Activated B cell treated with CpG ODN at 0.5 μM for 24 hours (primary cell): ENCODE data around the gene SLC23A3. TPM values are rescaled to one million over a fixed set of nuclear protein-coding genes. Genes with fewer than 3 reads are reported as not detected.

Experiments
- ATAC-seq: fragments of 200-7000 bp; cut with Tn5 transposase; one replicate; pipeline ENCODE4 v1.10.0; 2021; ENCODE audit warnings: low read depth, mild to moderate bottlenecking, moderate library complexity
- CTCF ChIA-PET: fragments of 350-600 bp; sonication (Branson Sonifier 250); formaldehyde crosslinking; loops from one replicate; lab custom pipeline; 2021; ENCODE audit warnings: antibody characterized with exemption; lab: Charles Lee
- POLR2A ChIA-PET: fragments of 350-600 bp; sonication (Branson Sonifier 250); formaldehyde crosslinking; loops from one replicate; lab custom pipeline; 2021; ENCODE audit warnings: antibody characterized with exemption; lab: Charles Lee
- DNase-seq: peaks from one replicate; pipeline ENCODE4 v3.0.0; 2022
- H3K27ac Mint-ChIP-seq: one replicate; pipeline ENCODE4 v1.8.0; 2020; ENCODE audit warnings: mixed read lengths
- H3K27me3 Mint-ChIP-seq: one replicate; pipeline ENCODE4 v1.8.0; 2021; ENCODE audit warnings: mixed read lengths
- H3K36me3 Mint-ChIP-seq: one replicate; pipeline ENCODE4 v1.8.0; 2021; ENCODE audit warnings: low read depth, mixed read lengths
- H3K4me1 Mint-ChIP-seq: one replicate; pipeline ENCODE4 v1.8.0; 2021; ENCODE audit warnings: mixed read lengths
- H3K4me3 Mint-ChIP-seq: one replicate; pipeline ENCODE4 v1.8.0; 2020; ENCODE audit warnings: mild to moderate bottlenecking, mixed read lengths
- H3K9me3 Mint-ChIP-seq: one replicate; pipeline ENCODE4 v1.8.0; 2020; ENCODE audit warnings: mixed read lengths
- intact Hi-C: fragments of 100-400 bp; cut with micrococcal nuclease; formaldehyde crosslinking; loops from one replicate; pipeline ENCODE4 v1.15.1; 2024
- total RNA-seq: library from RNA; stranded (reverse); gene quantifications from 2 replicates; pipeline ENCODE4 v1.2.3, GENCODE V29; 2022
- TF ChIP-seq, protein P1 (sequence below): fragments of 200-600 bp; IDR thresholded peaks from one replicate; pipeline ENCODE4 v1.8.0; 2022; ENCODE audit warnings: antibody characterized with exemption, mild to moderate bottlenecking

The SLC23A3 gene
- total RNA-seq, 1 donor from 2014 or later = 4.9 TPM

DNA sequence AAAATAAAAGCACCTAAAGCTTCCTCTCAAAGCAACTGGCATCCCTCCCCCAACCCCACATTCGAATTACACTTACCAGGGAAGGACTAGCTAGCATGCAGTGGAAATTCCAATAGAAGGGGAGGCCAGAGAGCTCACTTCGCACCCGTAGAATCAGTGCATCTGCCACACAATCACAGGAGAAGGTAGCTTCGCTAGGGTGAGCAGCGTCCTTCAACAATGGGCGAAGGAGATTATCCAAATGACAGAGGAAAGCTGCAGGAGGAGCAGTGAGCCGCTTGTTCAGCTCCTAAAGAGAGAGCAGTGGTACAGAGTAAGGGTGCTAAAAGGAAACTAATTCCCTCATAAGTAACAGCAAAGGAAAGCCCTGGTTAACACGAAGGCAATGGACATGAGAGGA lies 12.4 kb downstream of the SLC23A3 start:
- no peak overlapping the region for H3K4me3 Mint-ChIP-seq
- H3K36me3 Mint-ChIP-seq = peaks cover 34% of the 10 kb centered on the region
- H3K4me1 Mint-ChIP-seq = peaks cover 16% of the 10 kb centered on the region
- intact Hi-C loops = no loop called here
- ChIA-PET CTCF (interaction anchor here (1.6 to 8.3 kb wide), 7 partner anchors 14 to 259 kb away, joined by 4 to 53 read pairs (median 40); partner anchors contain the start of gene IHH), POLR2A (interaction anchor here (0.6 kb wide), 1 partner anchor 49 kb away, joined by 3 read pairs; the partner anchor contains the start of gene ZFAND2B)
- no peaks in the 10 kb centered on the region for H3K9me3 Mint-ChIP-seq
- no peaks in the 10 kb centered on the region for H3K27me3 Mint-ChIP-seq
- DNase-seq (no peak), ATAC-seq (no peak)
- TF ChIP-seq, protein P1, sequence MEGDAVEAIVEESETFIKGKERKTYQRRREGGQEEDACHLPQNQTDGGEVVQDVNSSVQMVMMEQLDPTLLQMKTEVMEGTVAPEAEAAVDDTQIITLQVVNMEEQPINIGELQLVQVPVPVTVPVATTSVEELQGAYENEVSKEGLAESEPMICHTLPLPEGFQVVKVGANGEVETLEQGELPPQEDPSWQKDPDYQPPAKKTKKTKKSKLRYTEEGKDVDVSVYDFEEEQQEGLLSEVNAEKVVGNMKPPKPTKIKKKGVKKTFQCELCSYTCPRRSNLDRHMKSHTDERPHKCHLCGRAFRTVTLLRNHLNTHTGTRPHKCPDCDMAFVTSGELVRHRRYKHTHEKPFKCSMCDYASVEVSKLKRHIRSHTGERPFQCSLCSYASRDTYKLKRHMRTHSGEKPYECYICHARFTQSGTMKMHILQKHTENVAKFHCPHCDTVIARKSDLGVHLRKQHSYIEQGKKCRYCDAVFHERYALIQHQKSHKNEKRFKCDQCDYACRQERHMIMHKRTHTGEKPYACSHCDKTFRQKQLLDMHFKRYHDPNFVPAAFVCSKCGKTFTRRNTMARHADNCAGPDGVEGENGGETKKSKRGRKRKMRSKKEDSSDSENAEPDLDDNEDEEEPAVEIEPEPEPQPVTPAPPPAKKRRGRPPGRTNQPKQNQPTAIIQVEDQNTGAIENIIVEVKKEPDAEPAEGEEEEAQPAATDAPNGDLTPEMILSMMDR = no peak
- H3K27ac Mint-ChIP-seq = no peak overlapping the region

DNA sequence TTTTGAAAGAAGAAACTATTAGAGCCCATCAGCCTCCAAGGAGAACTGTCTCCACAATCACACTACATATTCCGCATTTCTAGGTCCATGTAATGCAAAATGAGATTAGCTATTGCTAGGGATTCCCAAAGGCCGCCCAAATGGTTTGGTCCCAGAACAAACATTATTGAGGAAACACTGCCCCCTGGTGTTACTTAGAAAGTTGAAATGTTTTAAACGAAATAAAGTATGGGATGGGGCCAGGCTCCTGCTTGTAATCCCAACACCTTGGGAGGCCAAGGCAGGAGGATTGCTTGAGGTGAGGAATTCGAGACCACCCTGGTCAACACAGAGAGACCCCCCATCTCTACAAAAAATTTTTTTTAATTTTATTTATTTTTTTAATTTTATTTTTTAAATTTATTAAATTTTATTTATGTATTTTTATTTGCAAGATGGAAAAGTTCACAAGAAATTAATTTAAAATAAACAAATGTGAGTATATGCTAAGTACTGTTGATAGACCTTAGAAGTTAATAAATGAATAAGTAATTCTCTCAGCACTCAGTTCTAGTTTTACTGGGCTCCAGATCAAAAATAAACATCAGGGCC lies 14.7 kb downstream of the SLC23A3 start:
- no peak overlapping the region for H3K4me3 Mint-ChIP-seq
- no peak for DNase-seq
- H3K27me3 Mint-ChIP-seq = no peaks in the 10 kb centered on the region
- H3K9me3 Mint-ChIP-seq = no peaks in the 10 kb centered on the region
- ATAC-seq = peak; percentile 27
- no peak overlapping the region for H3K27ac Mint-ChIP-seq
- H3K4me1 Mint-ChIP-seq = peaks cover 7% of the 10 kb centered on the region
- ChIA-PET CTCF (interaction anchor here (0.6 to 8.3 kb wide), 14 partner anchors 9 to 237 kb away, joined by 3 to 53 read pairs (median 4); partner anchors contain the start of gene IHH), POLR2A (interaction anchor here (0.7 to 1.1 kb wide), 2 partner anchors 21 to 97 kb away, joined by 3 to 5 read pairs; partner anchors contain the start of gene CNPPD1)
- TF ChIP-seq, protein P1 = peak; percentile 77
- intact Hi-C loops = loop anchor here (1.0 kb wide), 4 partner anchors 97 to 302 kb away; no protein-coding TSS in a partner anchor
- H3K36me3 Mint-ChIP-seq = peaks cover 47% of the 10 kb centered on the region

DNA sequence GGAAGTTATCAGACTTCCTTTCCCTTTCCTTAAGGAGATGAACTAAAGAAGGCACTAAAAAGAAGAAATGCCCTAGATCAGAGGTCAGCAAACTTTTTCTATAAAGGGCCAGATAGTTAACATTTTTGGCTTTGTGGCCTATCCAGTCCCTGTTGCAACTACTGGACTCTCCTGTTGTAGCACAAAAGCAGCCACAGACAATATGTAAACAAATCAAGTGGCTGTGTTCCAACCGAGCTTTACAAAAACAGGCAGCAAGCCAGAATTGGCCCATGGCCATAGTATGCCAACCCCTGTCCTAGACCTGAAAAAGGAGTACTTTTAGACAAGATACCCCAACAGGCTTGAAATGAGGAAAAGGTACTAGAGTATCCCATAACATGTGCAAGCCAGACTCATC lies 20.2 kb downstream of the SLC23A3 start:
- Mint-ChIP-seq H3K4me3 (no peak overlapping the region), H3K27me3 (no peaks in the 10 kb centered on the region), H3K4me1 (no peaks in the 10 kb centered on the region), H3K9me3 (no peaks in the 10 kb centered on the region), H3K36me3 (peaks cover 65% of the 10 kb centered on the region), H3K27ac (no peak overlapping the region)
- POLR2A ChIA-PET = no interaction called here
- DNase-seq (no peak), ATAC-seq (no peak)
- TF ChIP-seq, protein P1 = no peak
- CTCF ChIA-PET = no interaction called here
- intact Hi-C loops = no loop called here

- Mint-ChIP-seq H3K9me3 (no peaks in the 10 kb centered on the region), H3K27me3 (no peaks in the 10 kb centered on the region), H3K36me3 (peaks cover 78% of the 10 kb centered on the region), H3K4me3 (no peak overlapping the region), H3K4me1 (no peaks in the 10 kb centered on the region), H3K27ac (no peak overlapping the region)
- intact Hi-C loops = no loop called here
- ChIA-PET POLR2A (no interaction called here), CTCF (interaction anchor here (1.4 kb wide), 1 partner anchor 23 kb away, joined by 4 read pairs; no protein-coding TSS in a partner anchor)
- TF ChIP-seq, protein P1 = no peak
- DNase-seq (no peak), ATAC-seq (no peak)
Observed at GRCh38 chr2:219142329-219142728, 27.5 kb downstream of the SLC23A3 start.

- no peak for ATAC-seq
- Mint-ChIP-seq H3K36me3 (peaks cover 66% of the 10 kb centered on the region), H3K9me3 (no peaks in the 10 kb centered on the region), H3K4me3 (no peak overlapping the region), H3K27ac (no peak overlapping the region), H3K4me1 (no peaks in the 10 kb centered on the region), H3K27me3 (no peaks in the 10 kb centered on the region)
- ChIA-PET POLR2A (no interaction called here), CTCF (interaction anchor here (1.4 kb wide), 1 partner anchor 21 kb away, joined by 4 read pairs; no protein-coding TSS in a partner anchor)
- DNase-seq = no peak
- TF ChIP-seq, protein P1 = no peak
- intact Hi-C loops = no loop called here
Observed at GRCh38 chr2:219140722-219141121, 29.1 kb downstream of the SLC23A3 start.
